Caco-2 (cell line): ENCODE results near the gene POU3F3. TPM values are rescaled to one million over a fixed set of nuclear protein-coding genes. Genes with fewer than 3 reads are reported as not detected.

Source experiments
- BruUV-seq: library from RNA; stranded (reverse); fragments of 400-500 nt; replicated peaks from 2 replicates; lab custom pipeline; 2021; lab: Mats Ljungman, UMichigan
- CTCF ChIA-PET: fragments of 300-600 bp; sonication (Branson Sonifier 250); formaldehyde crosslinking; loops from one replicate; lab custom pipeline; 2022; ENCODE audit warnings: antibody characterized with exemption; lab: Charles Lee
- POLR2A ChIA-PET: fragments of 300-600 bp; sonication (Branson Sonifier 250); formaldehyde crosslinking; loops from one replicate; lab custom pipeline; 2022; ENCODE audit warnings: antibody characterized with exemption; lab: Charles Lee
- DNase-seq, 2 experiments: peaks; one replicate each; pipeline versions ENCODE4 v3.0.0 to v3.0.0-alpha.2; 2020 to 2022
- H3K27me3 ChIP-seq: replicated peaks from 2 replicates; pipeline ENCODE4 v1.6.0; 2011; ENCODE audit warnings: low read length; ENCODE audit not compliant: control insufficient read depth, insufficient read depth
- H3K36me3 ChIP-seq: 2 replicates; pipeline ENCODE4 v1.5.1; 2011; ENCODE audit warnings: low read length; ENCODE audit not compliant: control insufficient read depth, insufficient read depth
- H3K4me1 ChIP-seq: fragments of 250-450 bp; sonication (Bioruptor Pico); 2 replicates; pipeline ENCODE4 v1.5.1; 2020; ENCODE audit warnings: mild to moderate bottlenecking
- H3K4me3 ChIP-seq: 2 replicates; pipeline ENCODE4 v1.5.1; 2011; ENCODE audit warnings: low read depth, mild to moderate bottlenecking, control low read depth, low read length
- H3K9me3 ChIP-seq: fragments of 250-450 bp; sonication (Bioruptor Pico); 2 replicates; pipeline ENCODE4 v1.5.1; 2020; ENCODE audit warnings: mild to moderate bottlenecking, moderate library complexity
- H3K27ac Mint-ChIP-seq: one replicate; pipeline ENCODE4 v1.8.0; 2022; ENCODE audit warnings: mixed read lengths; ENCODE audit not compliant: unreplicated experiment
- H3K27me3 Mint-ChIP-seq: one replicate; pipeline ENCODE4 v1.8.0; 2022; ENCODE audit warnings: mixed read lengths; ENCODE audit not compliant: insufficient read depth, unreplicated experiment
- H3K36me3 Mint-ChIP-seq: one replicate; pipeline ENCODE4 v1.8.0; 2022; ENCODE audit warnings: mild to moderate bottlenecking, mixed read lengths; ENCODE audit not compliant: insufficient read depth, unreplicated experiment
- H3K4me1 Mint-ChIP-seq: one replicate; pipeline ENCODE4 v1.8.0; 2022; ENCODE audit warnings: low read depth, mixed read lengths; ENCODE audit not compliant: unreplicated experiment
- H3K4me3 Mint-ChIP-seq: one replicate; pipeline ENCODE4 v1.8.0; 2022; ENCODE audit warnings: mild to moderate bottlenecking, moderate library complexity, mixed read lengths; ENCODE audit not compliant: unreplicated experiment
- H3K9me3 Mint-ChIP-seq: one replicate; pipeline ENCODE4 v1.8.0; 2022; ENCODE audit warnings: mixed read lengths; ENCODE audit not compliant: unreplicated experiment
- intact Hi-C: fragments of 100-400 bp; cut with micrococcal nuclease; formaldehyde crosslinking; loops from one replicate; pipeline ENCODE4 v1.10.0; 2022; ENCODE audit not compliant: unreplicated experiment
- total RNA-seq: library from RNA; stranded (reverse); gene quantifications from 2 replicates; pipeline ENCODE4 v1.2.3, GENCODE V29; 2022
- TF ChIP-seq, protein P1 (sequence below), 2 experiments: fragments of 200-600 bp in 1 of 2; IDR thresholded peaks; 1 replicate in 1 of 2; 2 replicates in 1 of 2; pipeline versions ENCODE4 v1.5.1 to v1.8.0; 2011 to 2022; ENCODE audit warnings: antibody characterized with exemption in 1 of 2, control low read depth in 1 of 2, inconsistent platforms in 1 of 2, low read depth in 1 of 2, low read length in 1 of 2, mild to moderate bottlenecking in 1 of 2, moderate library complexity in 1 of 2; ENCODE audit not compliant: insufficient read depth in 1 of 2, severe bottlenecking in 1 of 2, unreplicated experiment in 1 of 2

The POU3F3 gene
- total RNA-seq, 1 experiment from 2014 or later: not detected

GRCh38 chr2:104844807-104845551 lies 8.9 kb upstream of the POU3F3 start:
- Mint-ChIP-seq H3K27ac (no peak overlapping the region), H3K4me1 (no peaks in the 10 kb centered on the region), H3K27me3 (peaks cover 36% of the 10 kb centered on the region), H3K4me3 (no peak overlapping the region), H3K36me3 (no peaks in the 10 kb centered on the region), H3K9me3 (no peaks in the 10 kb centered on the region)
- ChIA-PET POLR2A (no interaction called here), CTCF (no interaction called here)
- intact Hi-C loops: no loop called here
- no TSS peak for BruUV-seq
- no peaks in the 10 kb centered on the region for H3K27me3 ChIP-seq
- H3K4me3 ChIP-seq: no peak overlapping the region
- H3K9me3 ChIP-seq: no peaks in the 10 kb centered on the region
- DNase-seq: no peak
- H3K4me1 ChIP-seq: no peaks in the 10 kb centered on the region
- no peaks in the 10 kb centered on the region for H3K36me3 ChIP-seq
- TF ChIP-seq, protein P1, sequence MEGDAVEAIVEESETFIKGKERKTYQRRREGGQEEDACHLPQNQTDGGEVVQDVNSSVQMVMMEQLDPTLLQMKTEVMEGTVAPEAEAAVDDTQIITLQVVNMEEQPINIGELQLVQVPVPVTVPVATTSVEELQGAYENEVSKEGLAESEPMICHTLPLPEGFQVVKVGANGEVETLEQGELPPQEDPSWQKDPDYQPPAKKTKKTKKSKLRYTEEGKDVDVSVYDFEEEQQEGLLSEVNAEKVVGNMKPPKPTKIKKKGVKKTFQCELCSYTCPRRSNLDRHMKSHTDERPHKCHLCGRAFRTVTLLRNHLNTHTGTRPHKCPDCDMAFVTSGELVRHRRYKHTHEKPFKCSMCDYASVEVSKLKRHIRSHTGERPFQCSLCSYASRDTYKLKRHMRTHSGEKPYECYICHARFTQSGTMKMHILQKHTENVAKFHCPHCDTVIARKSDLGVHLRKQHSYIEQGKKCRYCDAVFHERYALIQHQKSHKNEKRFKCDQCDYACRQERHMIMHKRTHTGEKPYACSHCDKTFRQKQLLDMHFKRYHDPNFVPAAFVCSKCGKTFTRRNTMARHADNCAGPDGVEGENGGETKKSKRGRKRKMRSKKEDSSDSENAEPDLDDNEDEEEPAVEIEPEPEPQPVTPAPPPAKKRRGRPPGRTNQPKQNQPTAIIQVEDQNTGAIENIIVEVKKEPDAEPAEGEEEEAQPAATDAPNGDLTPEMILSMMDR (IDR thresholded peaks at IDR 0.05; ENCODE audit: insufficient read depth in 1 of 2, low read depth in 1 of 2, low read length in 1 of 2, severe bottlenecking in 1 of 2, unreplicated experiment in 1 of 2): no peak

- POLR2A ChIA-PET: no interaction called here
- DNase-seq: no peak
- Mint-ChIP-seq H3K27ac (no peak overlapping the region), H3K27me3 (peaks cover 40% of the 10 kb centered on the region), H3K4me3 (no peak overlapping the region), H3K36me3 (no peaks in the 10 kb centered on the region), H3K9me3 (no peaks in the 10 kb centered on the region), H3K4me1 (no peaks in the 10 kb centered on the region)
- Histone ChIP-seq H3K9me3 (no peaks in the 10 kb centered on the region), H3K27me3 (no peaks in the 10 kb centered on the region; the same call in 1 of the 2 replicates), H3K4me3 (no peak overlapping the region), H3K4me1 (no peaks in the 10 kb centered on the region), H3K36me3 (no peaks in the 10 kb centered on the region)
- intact Hi-C loops: no loop called here
- no TSS peak for BruUV-seq
- CTCF ChIA-PET: no interaction called here
- TF ChIP-seq, protein P1 (IDR thresholded peaks at IDR 0.05; ENCODE audit: insufficient read depth in 1 of 2, low read depth in 1 of 2, low read length in 1 of 2, severe bottlenecking in 1 of 2, unreplicated experiment in 1 of 2): no peak
Measured at GRCh38 chr2:104845552-104845931, 8.4 kb upstream of the POU3F3 start.

DNA sequence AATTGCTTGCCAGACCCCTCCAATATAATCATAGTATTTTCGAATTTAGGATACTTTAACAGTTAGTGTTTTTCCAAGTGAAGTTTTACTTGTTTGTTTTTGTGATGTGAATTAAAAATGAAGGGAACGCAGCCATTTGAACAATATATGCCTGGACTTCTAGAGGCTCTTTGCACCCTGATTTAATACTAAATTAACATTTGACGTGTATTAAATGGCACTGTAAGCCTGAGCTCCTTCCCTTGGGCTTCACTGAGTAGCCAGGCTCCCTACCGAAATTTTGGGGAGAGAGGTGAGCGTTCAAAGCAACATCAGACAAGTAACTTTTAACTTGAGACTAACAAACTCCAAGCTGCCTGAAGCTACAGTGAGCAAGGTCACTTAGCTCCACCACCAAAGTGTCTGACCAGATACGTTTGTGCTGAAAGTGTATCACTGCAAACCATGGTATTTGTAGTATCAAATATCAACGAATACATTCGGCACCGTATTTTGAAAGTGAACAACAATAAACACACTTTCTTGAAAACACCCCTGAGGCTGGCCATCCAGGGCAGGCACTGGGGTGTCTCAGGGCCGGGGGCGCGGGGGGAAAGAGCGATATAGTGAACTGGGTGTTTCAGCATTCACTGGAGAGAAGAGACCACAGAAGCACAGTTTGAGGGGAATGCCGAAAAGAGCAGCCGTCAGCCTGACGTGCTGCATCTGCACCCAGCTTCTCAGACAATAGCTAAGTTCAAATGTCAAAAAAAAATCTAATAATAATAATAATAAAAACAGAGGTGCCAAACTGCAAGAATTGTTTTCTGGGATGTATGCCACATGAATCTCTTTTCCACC lies 7.7 kb upstream of the POU3F3 start:
- Histone ChIP-seq H3K4me3 (no peak overlapping the region), H3K4me1 (no peaks in the 10 kb centered on the region), H3K9me3 (no peaks in the 10 kb centered on the region), H3K36me3 (no peaks in the 10 kb centered on the region), H3K27me3 (no peaks in the 10 kb centered on the region; the same call in 1 of the 2 replicates)
- Mint-ChIP-seq H3K4me3 (no peak overlapping the region), H3K4me1 (no peaks in the 10 kb centered on the region), H3K9me3 (no peaks in the 10 kb centered on the region), H3K27me3 (peaks cover 47% of the 10 kb centered on the region), H3K27ac (no peak overlapping the region), H3K36me3 (no peaks in the 10 kb centered on the region)
- ChIA-PET CTCF (no interaction called here), POLR2A (no interaction called here)
- TF ChIP-seq, protein P1 (IDR thresholded peaks at IDR 0.05; ENCODE audit: insufficient read depth in 1 of 2, low read depth in 1 of 2, low read length in 1 of 2, severe bottlenecking in 1 of 2, unreplicated experiment in 1 of 2): no peak
- intact Hi-C loops: no loop called here
- DNase-seq: no peak
- no TSS peak for BruUV-seq
